IPS-18a (cell line): ENCODE data around the gene GALK2.
A peak's percentile ranks its signal among the peaks of the same experiment; 100 is the strongest.

Experiments
- H3K27ac ChIP-seq: one replicate; pipeline ENCODE4 v1.5.1; 2013; ENCODE audit warnings: low read length
- H3K27me3 ChIP-seq: one replicate; pipeline ENCODE4 v1.6.1; 2013; ENCODE audit warnings: mild to moderate bottlenecking, low read length; ENCODE audit not compliant: control insufficient read depth, insufficient read depth
- H3K36me3 ChIP-seq: one replicate; pipeline ENCODE4 v1.6.1; 2013; ENCODE audit warnings: low read depth, low read length; ENCODE audit not compliant: control insufficient read depth
- H3K4me1 ChIP-seq: one replicate; pipeline ENCODE4 v1.6.1; 2013; ENCODE audit warnings: low read depth, low read length; ENCODE audit not compliant: control insufficient read depth
- H3K4me3 ChIP-seq: one replicate; pipeline ENCODE4 v1.5.1; 2013; ENCODE audit warnings: low read length
- H3K9ac ChIP-seq: one replicate; pipeline ENCODE4 v1.6.1; 2013; ENCODE audit warnings: mild to moderate bottlenecking, low read length, moderate library complexity
- H3K9me3 ChIP-seq: one replicate; pipeline ENCODE4 v1.6.1; 2013; ENCODE audit warnings: low read depth, low read length; ENCODE audit not compliant: control insufficient read depth

GALK2 gene

GRCh38 chr15:49370782-49371181 is 200.7 kb downstream of the GALK2 start:
- Histone ChIP-seq H3K27me3 (no peaks in the 10 kb centered on the region), H3K4me1 (peaks cover 7% of the 10 kb centered on the region), H3K9me3 (no peaks in the 10 kb centered on the region), H3K27ac (no peak overlapping the region), H3K9ac (no peak overlapping the region), H3K4me3 (no peak overlapping the region), H3K36me3 (no peaks in the 10 kb centered on the region)

DNA sequence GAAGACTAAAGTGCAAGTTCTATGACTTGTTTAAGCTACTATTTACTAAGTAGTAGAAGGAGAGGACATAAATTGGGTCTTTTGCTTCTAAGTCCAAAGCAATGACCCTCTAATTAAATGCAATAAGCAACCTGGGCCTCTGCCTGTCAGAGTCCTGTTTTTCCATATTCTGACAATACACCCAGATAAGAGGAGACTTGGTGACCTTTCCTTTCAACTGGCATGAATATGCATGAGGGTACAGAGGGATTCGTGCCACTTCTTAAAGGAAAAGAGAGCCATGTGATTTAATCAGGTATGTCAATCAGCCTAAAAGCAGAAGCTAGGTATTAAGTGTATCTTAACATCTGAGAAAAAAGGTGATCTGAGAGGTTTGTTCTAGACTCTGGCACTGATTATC is 202.3 kb downstream of the GALK2 start:
- H3K4me3 ChIP-seq = peak overlapping the region; percentile 7
- no peaks in the 10 kb centered on the region for H3K27me3 ChIP-seq
- H3K36me3 ChIP-seq = no peaks in the 10 kb centered on the region
- H3K27ac ChIP-seq = no peak overlapping the region
- H3K9me3 ChIP-seq = no peaks in the 10 kb centered on the region
- H3K4me1 ChIP-seq = peaks cover 7% of the 10 kb centered on the region
- no peak overlapping the region for H3K9ac ChIP-seq

- Histone ChIP-seq H3K4me1 (peaks cover 15% of the 10 kb centered on the region), H3K27ac (no peak overlapping the region), H3K9me3 (no peaks in the 10 kb centered on the region), H3K4me3 (no peak overlapping the region), H3K36me3 (no peaks in the 10 kb centered on the region), H3K9ac (no peak overlapping the region), H3K27me3 (no peaks in the 10 kb centered on the region)
Observed at GRCh38 chr15:49379996-49380395, 209.9 kb downstream of the GALK2 start.

DNA sequence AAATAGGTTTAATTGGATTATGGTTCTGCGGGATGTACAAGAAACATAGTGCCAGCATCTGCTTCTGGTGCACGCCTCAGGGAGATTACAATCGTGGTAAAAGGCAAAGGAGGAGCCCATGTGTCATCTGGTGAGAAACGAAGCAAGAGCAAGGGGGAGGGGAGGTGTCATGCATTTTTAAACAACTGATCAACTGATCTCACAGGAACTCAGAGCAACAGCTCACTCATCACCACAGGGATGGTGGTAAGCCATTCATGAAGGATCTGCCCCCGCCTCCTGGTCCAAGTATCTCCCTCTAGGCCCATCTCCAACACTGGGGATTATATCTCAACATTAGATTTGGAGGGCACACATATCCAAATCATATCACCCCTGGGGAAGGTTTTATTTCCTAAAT is 210.9 kb downstream of the GALK2 start:
- no peak overlapping the region for H3K27ac ChIP-seq
- H3K36me3 ChIP-seq = no peaks in the 10 kb centered on the region
- H3K4me1 ChIP-seq = peaks cover 15% of the 10 kb centered on the region
- no peaks in the 10 kb centered on the region for H3K9me3 ChIP-seq
- H3K4me3 ChIP-seq = no peak overlapping the region
- no peak overlapping the region for H3K9ac ChIP-seq
- no peaks in the 10 kb centered on the region for H3K27me3 ChIP-seq
